ENCODE measurements around the gene RAB44. TPM values are rescaled to one million over a fixed set of nuclear protein-coding genes. Genes with fewer than 3 reads are reported as not detected.

The RAB44 gene
- total RNA-seq, 1 experiment from 2014 or later, result 0.05 TPM

- no peaks in the 10 kb centered on the region for H4K20me1 ChIP-seq (ENCODE audit: insufficient read depth)
- H3K27ac ChIP-seq (ENCODE audit: low read depth, low read length), result no peak overlapping the region
- POLR2A ChIA-PET, result no interaction called here
- no peaks in the 10 kb centered on the region for H3K27me3 ChIP-seq (ENCODE audit: insufficient read depth, low read length)
- DNase-seq (ENCODE audit: low read depth, low spot score) (no peak), ATAC-seq (no peak)
- H3K4me2 ChIP-seq (ENCODE audit: low read length), result no peak overlapping the region
- no peaks in the 10 kb centered on the region for H3K79me2 ChIP-seq (ENCODE audit: insufficient read depth, low read length)
- TF ChIP-seq RAD21 (IDR thresholded peaks at IDR 0.05; ENCODE audit: low read depth) (no peak), ZNF274 (IDR thresholded peaks at IDR 0.05; ENCODE audit: low read depth, low read length) (no peak), POLR2A (IDR thresholded peaks at IDR 0.05; ENCODE audit: borderline replicate concordance, extremely low read depth, insufficient read depth, insufficient read length) (no peak), EZH2 (IDR thresholded peaks at IDR 0.05) (no peak), ZBTB33 (IDR thresholded peaks at IDR 0.05; ENCODE audit: extremely low read depth, insufficient replicate concordance, low read length) (no peak), JUND (IDR thresholded peaks at IDR 0.05) (no peak), FOSL1 (IDR thresholded peaks at IDR 0.05; ENCODE audit: low read depth) (no peak), YY1 (IDR thresholded peaks at IDR 0.05; ENCODE audit: extremely low read depth, insufficient replicate concordance, low read depth, low read length) (no peak), ATF3 (IDR thresholded peaks at IDR 0.05) (no peak), POLR2AphosphoS5 (IDR thresholded peaks at IDR 0.05; ENCODE audit: low read depth, low read length) (no peak), REST (IDR thresholded peaks at IDR 0.05; ENCODE audit: low read depth) (no peak), MAX (IDR thresholded peaks at IDR 0.05) (no peak), SIN3A (IDR thresholded peaks at IDR 0.05; ENCODE audit: low read depth) (no peak), ZFX (IDR thresholded peaks at IDR 0.05) (no peak), EZH2phosphoT487 (IDR thresholded peaks at IDR 0.05; ENCODE audit: borderline replicate concordance) (no peak), ELF1 (IDR thresholded peaks at IDR 0.05; ENCODE audit: borderline replicate concordance, low read depth) (no peak), CEBPB (IDR thresholded peaks at IDR 0.05; ENCODE audit: low read depth) (no peak), EGR1 (IDR thresholded peaks at IDR 0.05; ENCODE audit: low read depth) (no peak), CBX3 (IDR thresholded peaks at IDR 0.05; ENCODE audit: low read depth) (no peak), CTCF (IDR thresholded peaks at IDR 0.05 in 2 of 3, conservative IDR thresholded peaks at IDR 0.05 in 1 of 3; ENCODE audit: borderline replicate concordance in 1 of 3, insufficient read depth in 1 of 3, low read depth in 2 of 3, low read length in 2 of 3) (no peak)
- RAD21 ChIA-PET (ENCODE audit: low non-redundant PET in 1 of 2, low total read pairs in 2 of 2, uncharacterized antibody in 2 of 2, unreplicated experiment in 2 of 2), result no interaction called here
- H3K36me3 ChIP-seq (ENCODE audit: control insufficient read depth in 1 of 2, insufficient read depth in 2 of 2, low read length in 2 of 2), result no peaks in the 10 kb centered on the region
- no peaks in the 10 kb centered on the region for H3K9me3 ChIP-seq (ENCODE audit: control insufficient read depth in 1 of 2, insufficient read depth in 1 of 2, low read depth in 1 of 2, low read length in 2 of 2)
- H3K4me3 ChIP-seq (replicated peaks in 1 of 2; ENCODE audit: low read depth in 1 of 2, low read length in 2 of 2), result no peak overlapping the region
- no peaks in the 10 kb centered on the region for H3K9me2 ChIP-seq (ENCODE audit: insufficient read depth)
- H2AFZ ChIP-seq (ENCODE audit: low read depth, low read length, poor library complexity, severe bottlenecking), result no peak overlapping the region
- CTCF ChIA-PET, result interaction anchor here (1.2 kb wide), 1 partner anchor 142 kb away, joined by 3 read pairs; no protein-coding TSS in a partner anchor
- BruUV-seq (replicated peaks), result no TSS peak
- no peak overlapping the region for H3K9ac ChIP-seq (ENCODE audit: low read length)
- peaks cover 8 to 42% of the 10 kb centered on the region in 2 experiments; a peak in 3 of 4 replicates for H3K4me1 ChIP-seq (ENCODE audit: control insufficient read depth in 1 of 2, insufficient read depth in 2 of 2, low read length in 2 of 2)
- intact Hi-C loops (cut with micrococcal nuclease), result loop anchor here (5.0 kb wide), 1 partner anchor 74 kb away; no protein-coding TSS in a partner anchor
Measured at GRCh38 chr6:36756786-36757185, 59.2 kb downstream of the RAB44 start.

Data from HCT116 (cell line).